ENCODE results near the gene SF3B3. TPM values are rescaled to one million over a fixed set of nuclear protein-coding genes. Genes with fewer than 3 reads are reported as not detected.
"Not testable (repeated sequence)": the region's sequence is repeated elsewhere in the genome, so short reads cannot be mapped to it uniquely, and the experiment has no call there.

The SF3B3 gene
- total and polyA plus RNA-seq, 5 experiments from 2014 or later = 85.9 to 277 (median 120) TPM

GRCh38 chr16:70522216-70523075 lies 1.2 kb upstream of the SF3B3 start:
- no peak for ATAC-seq
- H3K27ac Mint-ChIP-seq = peak overlapping the region; percentile 96 to 100 (median 99)
- peaks cover 7 to 29% (median 10%) of the 10 kb centered on the region in 3 donors for H3K36me3 Mint-ChIP-seq
- peaks cover 19 to 64% (median 53%) of the 10 kb centered on the region in 4 donors for H3K4me1 Mint-ChIP-seq
- no peaks in the 10 kb centered on the region for H3K27me3 Mint-ChIP-seq
- H3K9me3 Mint-ChIP-seq = no peaks in the 10 kb centered on the region
- DNase-seq = peak in 1 of 10 donors; percentile 36
- H3K4me3 Mint-ChIP-seq = peak overlapping the region; percentile 94 to 100 (median 98)
- POLR2A ChIA-PET = interaction anchor here (1.0 to 3.3 kb wide), 6 partner anchors 14 to 234 kb away, joined by 3 to 38 read pairs (median 6); partner anchors contain the start of genes AARS1 and DDX19A

- POLR2A ChIA-PET = interaction anchor here (0.6 to 3.3 kb wide), 7 partner anchors 14 to 234 kb away, joined by 3 to 38 read pairs (median 5); partner anchors contain the start of genes AARS1 and DDX19A
These were observed 407 bp upstream of the SF3B3 start, which contains the start of gene COG4 for GRCh38 chr16:70523076-70523742. COG4 (minus strand) TSS chr16:70523554; CDS start chr16:70523543, 11 bp downstream.

GRCh38 chr16:70524399-70524825 lies 796 bp downstream of the SF3B3 start:
- POLR2A ChIA-PET = interaction anchor here (0.6 to 3.3 kb wide), 5 partner anchors 118 to 273 kb away, joined by 3 to 38 read pairs (median 4); partner anchors contain the start of genes DDX19A and EXOSC6
- H3K4me3 Mint-ChIP-seq = peak overlapping the region; percentile 94 to 100 (median 98)
- not testable (repeated sequence) for H3K27me3 Mint-ChIP-seq, H3K9me3 Mint-ChIP-seq
- DNase-seq = peak in 6 of 10 donors; percentile 10 to 44 (median 27)
- peaks cover 21 to 80% (median 67%) of the 10 kb centered on the region in 4 donors for H3K4me1 Mint-ChIP-seq
- peak; percentile 16 to 37 for ATAC-seq
- H3K27ac Mint-ChIP-seq = peak overlapping the region; percentile 96 to 100 (median 99)
- H3K36me3 Mint-ChIP-seq = peaks cover 10 to 41% (median 12%) of the 10 kb centered on the region in 3 donors

More at GRCh38 chr16:70523076-70523742, 407 bp upstream of the SF3B3 start, which contains the start of gene COG4:
- peak; percentile 80 to 81 for ATAC-seq
- Mint-ChIP-seq H3K36me3 (peaks cover 7 to 29% (median 7%) of the 10 kb centered on the region in 3 donors), H3K27me3 (no peaks in the 10 kb centered on the region), H3K4me1 (peaks cover 19 to 69% (median 57%) of the 10 kb centered on the region in 4 donors), H3K9me3 (no peaks in the 10 kb centered on the region), H3K4me3 (peak within 1 kb of the TSS; percentile 94 to 100 (median 98)), H3K27ac (peak within 1 kb of the TSS; percentile 96 to 100 (median 99))
- peak; percentile 84 to 95 (median 90) for DNase-seq

GRCh38 chr16:70526403-70526802 lies 2.8 kb downstream of the SF3B3 start:
- Mint-ChIP-seq H3K27ac (peak overlapping the region; percentile 38 to 96 (median 62)), H3K36me3 (peaks cover 12 to 55% (median 16%) of the 10 kb centered on the region in 3 donors), H3K27me3 (no peaks in the 10 kb centered on the region), H3K4me1 (peaks cover 21 to 68% (median 59%) of the 10 kb centered on the region in 4 donors), H3K9me3 (no peaks in the 10 kb centered on the region), H3K4me3 (peak overlapping the region; percentile 54 to 96 (median 79))
- POLR2A ChIA-PET = no interaction called here
- no peak for ATAC-seq
- no peak for DNase-seq

- ATAC-seq = no peak
- H3K9me3 Mint-ChIP-seq = no peaks in the 10 kb centered on the region
- POLR2A ChIA-PET = interaction anchor here (0.6 to 0.8 kb wide), 3 partner anchors 34 to 153 kb away, joined by 3 to 4 read pairs (median 4); no protein-coding TSS in a partner anchor
- peak overlapping the region in 9 of 10 donors; percentile 38 to 96 (median 75) for H3K27ac Mint-ChIP-seq
- DNase-seq = no peak
- H3K4me1 Mint-ChIP-seq = peaks cover 20 to 60% (median 54%) of the 10 kb centered on the region in 4 donors
- peaks cover 12 to 65% (median 16%) of the 10 kb centered on the region in 3 donors for H3K36me3 Mint-ChIP-seq
- no peaks in the 10 kb centered on the region for H3K27me3 Mint-ChIP-seq
- H3K4me3 Mint-ChIP-seq = peak overlapping the region in 8 of 10 donors; percentile 21 to 96 (median 78)
These were observed 3.8 kb downstream of the SF3B3 start for GRCh38 chr16:70527315-70527996.

- ATAC-seq = peak in 1 of 2 donors; percentile 32
These were observed 5.6 kb downstream of the SF3B3 start for GRCh38 chr16:70529051-70529777.

GRCh38 chr16:70529954-70530353 lies 6.3 kb downstream of the SF3B3 start:
- H3K27ac Mint-ChIP-seq, DNase-seq, ATAC-seq, H3K27me3 Mint-ChIP-seq, H3K9me3 Mint-ChIP-seq, POLR2A ChIA-PET: not testable (repeated sequence)
- H3K4me1 Mint-ChIP-seq = peaks cover 22 to 62% (median 49%) of the 10 kb centered on the region in 4 donors
- H3K4me3 Mint-ChIP-seq = peak overlapping the region in 1 of 10 donors; percentile 51
- peaks cover 5 to 90% (median 21%) of the 10 kb centered on the region in 3 donors for H3K36me3 Mint-ChIP-seq

More at GRCh38 chr16:70529051-70529777, 5.6 kb downstream of the SF3B3 start:
- Mint-ChIP-seq H3K4me1 (peaks cover 21 to 59% (median 51%) of the 10 kb centered on the region in 4 donors), H3K36me3 (peaks cover 6 to 83% (median 20%) of the 10 kb centered on the region in 3 donors), H3K27ac (peak overlapping the region in 6 of 10 donors; percentile 11 to 84 (median 67)), H3K27me3 (no peaks in the 10 kb centered on the region), H3K9me3 (no peaks in the 10 kb centered on the region), H3K4me3 (peak overlapping the region in 7 of 10 donors; percentile 18 to 60 (median 51))
- POLR2A ChIA-PET = interaction anchor here (0.8 kb wide), 1 partner anchor 112 kb away, joined by 5 read pairs; no protein-coding TSS in a partner anchor
- peak in 3 of 10 donors; percentile 26 to 33 (median 26) for DNase-seq

- POLR2A ChIA-PET = no interaction called here
- ATAC-seq (no peak), DNase-seq (no peak)
- Mint-ChIP-seq H3K9me3 (no peaks in the 10 kb centered on the region), H3K27ac (peak overlapping the region in 3 of 10 donors; percentile 9 to 65 (median 32)), H3K27me3 (no peaks in the 10 kb centered on the region), H3K4me3 (no peak overlapping the region), H3K4me1 (peaks cover 13 to 34% (median 16%) of the 10 kb centered on the region in 4 donors), H3K36me3 (peaks cover 0 to 98% (median 20%) of the 10 kb centered on the region in 3 donors)
These were observed 11.4 kb downstream of the SF3B3 start for GRCh38 chr16:70534971-70535370.

- peaks cover 0 to 96% (median 21%) of the 10 kb centered on the region in 3 donors for H3K36me3 Mint-ChIP-seq
- ATAC-seq (no peak), DNase-seq (no peak)
- no peaks in the 10 kb centered on the region for H3K27me3 Mint-ChIP-seq
- no peak overlapping the region for H3K4me3 Mint-ChIP-seq
- H3K27ac Mint-ChIP-seq = peak overlapping the region in 1 of 10 donors; percentile 10
- POLR2A ChIA-PET = no interaction called here
- peaks cover 6 to 23% (median 11%) of the 10 kb centered on the region in 4 donors for H3K4me1 Mint-ChIP-seq
- no peaks in the 10 kb centered on the region for H3K9me3 Mint-ChIP-seq
These were observed 17.4 kb downstream of the SF3B3 start for GRCh38 chr16:70540994-70541393.

- POLR2A ChIA-PET = no interaction called here
- DNase-seq (no peak), ATAC-seq (no peak)
- no peaks in the 10 kb centered on the region for H3K9me3 Mint-ChIP-seq
- H3K27me3 Mint-ChIP-seq = no peaks in the 10 kb centered on the region
- peak overlapping the region in 2 of 10 donors; percentile 38 to 56 for H3K27ac Mint-ChIP-seq
- peaks cover 0 to 93% (median 24%) of the 10 kb centered on the region in 3 donors for H3K36me3 Mint-ChIP-seq
- no peak overlapping the region for H3K4me3 Mint-ChIP-seq
- peaks cover 6 to 30% (median 11%) of the 10 kb centered on the region in 4 donors for H3K4me1 Mint-ChIP-seq
These were observed 20.9 kb downstream of the SF3B3 start for GRCh38 chr16:70544548-70544947.

- POLR2A ChIA-PET = no interaction called here
- Mint-ChIP-seq H3K9me3 (no peaks in the 10 kb centered on the region), H3K4me1 (peaks cover 0 to 36% (median 14%) of the 10 kb centered on the region in 4 donors), H3K27me3 (no peaks in the 10 kb centered on the region), H3K4me3 (no peak overlapping the region), H3K27ac (peak overlapping the region in 7 of 10 donors; percentile 31 to 68 (median 57)), H3K36me3 (peaks cover 0 to 92% (median 26%) of the 10 kb centered on the region in 3 donors)
- no peak for ATAC-seq
- DNase-seq = no peak
These were observed 25.3 kb downstream of the SF3B3 start for GRCh38 chr16:70548936-70549335.

All from naive thymus-derived CD8-positive, alpha-beta T cell (primary cell).